HS-27A (cell line): Measurements from ENCODE around the gene EGFL8.
"Not testable (repeated sequence)": the region's sequence is repeated elsewhere in the genome, so short reads cannot be mapped to it uniquely, and the experiment has no call there.

ENCODE experiments used
- DNase-seq: peaks from one replicate; pipeline ENCODE4 v3.0.0-alpha.2; 2012; ENCODE audit warnings: low read depth, missing footprints

The EGFL8 gene

DNA sequence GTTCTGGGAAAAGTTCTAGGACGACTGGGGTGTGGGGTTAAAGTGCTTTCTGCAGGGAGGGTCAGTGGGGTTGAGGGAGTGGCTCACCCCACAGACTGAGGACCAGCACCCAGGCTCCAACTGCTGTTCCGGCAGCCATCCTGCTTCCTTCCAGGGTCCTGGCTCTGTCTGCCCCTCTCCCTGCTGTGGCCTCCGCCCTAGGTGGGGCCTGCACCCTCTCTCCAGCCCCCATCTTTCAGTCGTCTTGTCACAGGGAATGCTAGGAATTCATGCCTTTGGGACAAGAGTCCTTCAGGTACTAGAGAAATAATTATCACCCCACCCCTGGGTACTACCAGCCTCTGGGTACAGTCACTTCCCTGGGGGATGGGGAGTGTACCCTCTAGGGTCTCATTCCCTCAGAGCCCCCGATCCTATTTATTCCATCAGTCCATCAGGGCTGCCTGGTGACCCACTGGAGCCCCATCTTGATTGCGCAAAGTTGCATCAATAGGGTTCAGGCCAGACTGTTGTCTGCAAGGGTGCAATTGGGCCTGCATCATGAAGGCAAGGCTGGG, 19.8 kb downstream of the EGFL8 start, which contains the start of gene AGER:
TSS of gene AGER (minus strand) at position 170 of the 557 bp plus-strand sequence. CDS start at position 139, 31 bp downstream.
- DNase-seq, result no peak

DNA sequence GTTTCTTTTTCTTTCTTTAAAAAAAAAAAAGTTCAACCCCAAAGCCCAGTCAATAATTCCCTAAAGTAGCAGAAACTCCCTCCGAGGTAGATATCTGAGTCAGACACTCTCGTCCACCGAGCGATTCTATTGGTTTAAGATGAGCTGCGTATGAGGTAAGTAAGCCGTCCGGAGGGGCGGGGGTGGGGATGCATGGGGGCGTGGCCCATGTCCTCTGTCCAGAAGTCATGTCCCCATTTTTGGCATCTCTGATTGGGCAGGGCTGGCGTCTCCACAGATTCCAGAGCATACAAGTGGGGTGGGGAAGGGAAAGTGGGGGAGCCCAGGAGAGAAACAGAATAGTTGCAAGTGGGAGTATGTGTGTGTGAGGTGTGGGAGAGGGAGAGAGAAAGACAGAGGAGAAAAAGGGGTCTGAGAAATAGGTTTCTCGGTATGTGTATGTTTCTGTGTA, 21.3 kb downstream of the EGFL8 start:
- DNase-seq, result not testable (repeated sequence)

GRCh38 chr6:32186151-32186840, 21.9 kb downstream of the EGFL8 start:
- DNase-seq, result not testable (repeated sequence)

DNA sequence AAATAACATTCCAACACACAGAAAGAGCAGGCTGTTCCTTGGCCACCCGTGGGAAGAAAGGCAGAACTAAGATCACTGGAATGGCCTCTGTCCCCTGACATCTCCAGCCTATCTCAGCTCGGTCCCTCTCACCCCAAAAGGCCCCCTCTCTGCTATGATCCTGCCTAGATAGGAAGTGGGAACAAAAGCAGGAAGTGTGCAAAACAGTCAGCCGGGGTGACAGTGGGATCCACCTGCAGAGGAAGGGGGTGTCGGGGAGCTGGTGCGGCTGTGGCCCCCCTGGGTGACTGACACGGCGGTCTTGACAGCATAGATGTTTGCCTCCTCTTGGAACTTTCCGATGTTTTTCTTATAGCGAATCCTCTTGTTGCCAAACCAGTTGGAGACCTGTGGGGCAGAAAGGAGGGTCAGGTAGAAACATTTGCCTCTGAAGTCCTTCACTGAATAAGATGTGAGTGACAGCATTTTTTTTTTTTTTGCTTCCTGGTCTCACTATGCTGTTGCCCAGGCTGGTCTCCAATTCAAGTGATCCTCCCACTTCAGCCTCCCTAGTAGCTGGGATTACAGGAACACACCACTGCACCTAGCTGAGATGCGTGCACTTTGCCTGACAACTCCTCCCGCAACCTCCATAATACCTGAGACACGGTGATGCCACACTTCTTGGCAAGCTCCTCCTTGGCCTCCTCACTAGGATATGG, 22.8 kb downstream of the EGFL8 start:
- no peak for DNase-seq

GRCh38 chr6:32187725-32188380, 23.5 kb downstream of the EGFL8 start:
- not testable (repeated sequence) for DNase-seq

- DNase-seq, result no peak
Measured at GRCh38 chr6:32188381-32189068, 24.1 kb downstream of the EGFL8 start.

DNA sequence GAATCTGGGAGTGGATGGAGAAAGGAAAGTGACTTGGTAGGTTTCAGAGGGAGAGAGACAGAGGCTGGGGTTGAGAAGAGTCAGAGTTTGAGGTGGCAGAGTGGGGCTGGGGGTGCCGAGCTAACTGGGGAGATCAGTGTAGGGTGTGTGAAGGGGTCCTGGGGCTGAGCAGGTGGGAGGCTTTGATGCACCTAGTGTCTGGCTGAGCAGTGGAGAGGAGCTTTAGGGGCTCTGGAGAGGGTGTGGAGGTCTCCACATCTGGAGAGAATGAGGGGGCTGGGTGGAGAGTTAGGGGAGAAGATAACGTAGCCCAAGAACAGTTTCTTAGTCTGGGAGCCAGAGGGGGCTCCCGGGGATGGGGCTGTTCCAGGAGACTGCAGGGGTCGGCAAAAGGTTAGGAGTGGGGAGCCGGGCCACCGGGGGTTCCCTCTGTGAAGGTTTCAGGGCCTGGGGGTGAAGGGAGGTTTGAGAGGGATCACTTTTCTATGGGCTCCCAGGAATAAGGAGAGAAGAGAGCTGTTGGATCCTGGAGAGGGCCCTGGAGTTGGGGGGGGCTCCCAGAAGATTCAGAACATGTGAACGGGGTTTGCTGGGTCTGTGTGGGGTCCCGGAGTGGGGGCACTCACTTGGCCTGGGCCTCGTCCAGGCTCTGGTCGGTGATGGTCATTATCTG, 24.8 kb downstream of the EGFL8 start:
- DNase-seq, result no peak

DNA sequence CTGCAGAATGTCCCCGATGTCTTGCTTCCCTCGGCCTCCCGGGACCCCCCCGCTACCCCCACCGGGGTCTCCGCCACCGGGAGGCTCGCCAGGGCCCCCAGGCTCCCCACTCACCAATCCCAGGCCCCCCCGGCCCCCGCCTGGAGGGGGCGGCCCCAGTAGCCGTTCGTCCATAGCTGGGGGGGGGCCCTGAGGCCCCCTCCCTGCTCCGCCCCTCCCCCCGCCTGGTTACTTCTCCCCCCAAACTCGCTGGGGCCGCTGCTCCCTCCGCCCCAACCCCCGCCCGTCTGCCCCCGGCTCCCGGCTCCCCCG, 25.3 kb downstream of the EGFL8 start:
- no peak for DNase-seq

- DNase-seq, result peak; percentile 75
Measured at GRCh38 chr6:32190054-32190851, 25.9 kb downstream of the EGFL8 start, which contains the start of gene PBX2. Gene PBX2, minus strand, starts transcription at chr6:32190202. Its CDS starts 287 bp downstream, at chr6:32189915.

DNA sequence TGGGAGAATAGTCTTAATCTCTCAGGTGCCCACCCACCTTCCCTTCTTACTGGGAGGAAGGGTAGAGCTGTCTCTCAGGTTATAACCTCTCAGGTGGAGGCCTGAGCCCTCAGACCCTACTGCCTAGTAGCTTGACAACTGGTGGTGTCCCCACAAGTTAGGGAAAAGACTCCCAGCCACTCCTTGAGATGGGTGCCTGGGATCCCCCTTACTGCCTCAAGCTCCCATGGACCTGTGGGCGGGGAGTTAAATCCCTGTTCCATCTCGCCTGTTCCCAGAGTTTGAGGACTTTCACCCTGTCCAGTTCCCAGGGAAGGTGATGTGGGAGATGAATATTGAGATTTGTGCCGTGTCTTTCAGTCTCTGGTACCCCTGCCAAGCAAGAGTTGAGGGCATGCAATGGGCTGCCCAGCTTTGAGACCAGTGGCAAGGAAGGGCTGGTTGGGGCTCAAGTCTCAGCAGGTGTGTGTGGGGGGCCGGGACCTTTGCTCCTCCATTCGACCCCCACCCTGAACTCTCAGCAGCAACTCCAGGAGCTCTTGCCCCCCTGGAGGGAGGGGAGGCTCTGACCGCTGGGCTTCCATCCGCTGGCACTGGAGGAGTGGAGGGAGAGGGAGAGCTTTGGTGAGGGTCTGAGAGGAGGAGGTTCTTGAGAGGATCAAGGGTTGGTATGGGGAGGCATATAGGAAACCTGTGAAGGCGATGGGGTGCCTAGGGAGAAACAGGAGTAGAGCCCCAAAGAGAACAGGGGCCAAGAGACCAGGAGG, 26.7 kb downstream of the EGFL8 start:
- no peak for DNase-seq

- DNase-seq, result no peak
Measured at GRCh38 chr6:32191696-32192607, 27.6 kb downstream of the EGFL8 start.

DNA sequence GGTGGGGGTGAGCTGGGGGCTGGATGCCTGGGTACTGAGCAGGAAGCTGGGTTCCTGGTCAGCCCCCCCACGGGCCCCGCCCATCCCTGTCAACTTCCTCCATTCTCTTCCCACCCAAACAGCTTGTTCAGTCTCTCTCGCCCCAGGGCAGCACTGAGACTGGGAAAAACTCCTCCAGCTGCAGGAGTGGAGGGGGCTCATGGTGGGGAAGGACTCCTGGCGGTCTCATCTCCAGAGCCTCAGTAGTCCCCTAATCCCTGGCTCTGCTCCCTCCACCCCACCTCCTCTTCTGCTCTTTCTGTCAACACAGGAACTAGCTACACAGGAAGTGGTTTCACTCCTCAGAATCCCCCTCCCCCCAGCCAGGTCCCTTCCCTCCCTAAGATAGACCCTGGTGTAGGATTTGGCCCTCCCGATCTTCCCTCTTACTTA, 28.2 kb downstream of the EGFL8 start, which contains the start of gene GPSM3:
TSS of gene GPSM3 (minus strand) at position 36 of the 432 bp plus-strand sequence. CDS start 130 bp downstream, outside the sequence.
- no peak for DNase-seq

GRCh38 chr6:32193096-32193495, 28.7 kb downstream of the EGFL8 start:
- DNase-seq, result not testable (repeated sequence)

GRCh38 chr6:32194388-32194787, 30.0 kb downstream of the EGFL8 start:
- DNase-seq, result no peak

- DNase-seq, result no peak
Measured at GRCh38 chr6:32194825-32195651, 30.6 kb downstream of the EGFL8 start.

DNA sequence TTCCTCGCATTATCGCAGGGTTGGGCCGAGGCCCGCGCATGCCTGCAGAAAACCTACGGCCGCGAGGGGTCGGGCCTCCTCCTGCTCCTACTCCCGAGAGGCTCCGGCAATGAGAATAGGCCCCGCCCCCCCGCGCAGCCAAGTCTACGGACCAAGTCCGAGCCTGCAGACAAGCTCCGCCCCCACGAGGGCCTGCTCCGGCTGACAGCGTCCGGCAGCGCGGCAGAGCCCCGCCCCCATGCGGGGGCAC, 31.2 kb downstream of the EGFL8 start:
- DNase-seq, result peak; percentile 99

GRCh38 chr6:32195902-32196681, 31.7 kb downstream of the EGFL8 start:
- DNase-seq, result no peak
